ENCODE data around the gene AFF4.

DNA sequence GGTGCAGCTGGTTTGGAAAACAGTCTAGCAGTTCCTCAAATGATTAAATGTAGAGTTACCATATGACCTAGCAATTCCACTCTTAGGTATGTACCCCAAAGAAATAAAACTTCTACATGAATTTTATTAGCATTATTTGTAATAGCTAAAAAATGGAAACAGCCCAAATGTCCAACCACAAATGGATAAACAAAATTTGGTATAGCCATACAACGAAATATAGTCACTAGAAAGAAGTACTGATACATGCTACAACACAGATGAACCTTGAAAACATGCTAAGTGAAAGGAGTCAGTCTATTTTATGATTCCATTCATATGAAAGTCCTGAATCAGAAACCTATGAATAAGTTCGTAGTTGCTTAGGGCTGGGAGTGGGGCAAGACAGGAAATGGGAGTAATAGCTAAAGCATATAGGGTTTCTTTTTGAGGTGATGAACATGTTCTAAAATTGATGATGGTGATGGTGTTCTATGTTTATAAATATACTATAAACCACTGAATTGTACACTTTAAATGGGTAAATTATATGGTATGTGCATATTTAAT lies 103.5 kb downstream of the AFF4 start:
- TF ChIP-seq NR2C2 (IDR thresholded peaks at IDR 0.05; ENCODE audit: borderline replicate concordance, control insufficient read depth, insufficient read length, low read depth) (no peak), NFYB (IDR thresholded peaks at IDR 0.05; ENCODE audit: insufficient read depth, low read depth, low read length) (no peak), POLR2A (IDR thresholded peaks at IDR 0.05; ENCODE audit: low read depth, low read length) (no peak), MLLT1 (IDR thresholded peaks at IDR 0.05) (no peak), ZZZ3 (IDR thresholded peaks at IDR 0.05; ENCODE audit: control insufficient read depth, insufficient read length, low read depth) (no peak), CREB1 (IDR thresholded peaks at IDR 0.05; ENCODE audit: low read depth) (no peak), JUND (IDR thresholded peaks at IDR 0.05; ENCODE audit: low read depth, low read length) (no peak), POLR2AphosphoS5 (IDR thresholded peaks at IDR 0.05; ENCODE audit: low read length) (no peak), SP1 (IDR thresholded peaks at IDR 0.05; ENCODE audit: low read depth, low read length) (no peak), NFIC (IDR thresholded peaks at IDR 0.05; ENCODE audit: low read depth, low read length) (no peak)
- TF ChIP-seq, protein P1, sequence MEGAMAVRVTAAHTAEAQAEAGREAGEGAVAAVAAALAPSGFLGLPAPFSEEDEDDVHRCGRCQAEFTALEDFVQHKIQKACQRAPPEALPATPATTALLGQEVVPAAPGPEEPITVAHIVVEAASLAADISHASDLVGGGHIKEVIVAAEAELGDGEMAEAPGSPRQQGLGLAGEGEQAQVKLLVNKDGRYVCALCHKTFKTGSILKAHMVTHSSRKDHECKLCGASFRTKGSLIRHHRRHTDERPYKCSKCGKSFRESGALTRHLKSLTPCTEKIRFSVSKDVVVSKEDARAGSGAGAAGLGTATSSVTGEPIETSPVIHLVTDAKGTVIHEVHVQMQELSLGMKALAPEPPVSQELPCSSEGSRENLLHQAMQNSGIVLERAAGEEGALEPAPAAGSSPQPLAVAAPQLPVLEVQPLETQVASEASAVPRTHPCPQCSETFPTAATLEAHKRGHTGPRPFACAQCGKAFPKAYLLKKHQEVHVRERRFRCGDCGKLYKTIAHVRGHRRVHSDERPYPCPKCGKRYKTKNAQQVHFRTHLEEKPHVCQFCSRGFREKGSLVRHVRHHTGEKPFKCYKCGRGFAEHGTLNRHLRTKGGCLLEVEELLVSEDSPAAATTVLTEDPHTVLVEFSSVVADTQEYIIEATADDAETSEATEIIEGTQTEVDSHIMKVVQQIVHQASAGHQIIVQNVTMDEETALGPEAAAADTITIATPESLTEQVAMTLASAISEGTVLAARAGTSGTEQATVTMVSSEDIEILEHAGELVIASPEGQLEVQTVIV (IDR thresholded peaks at IDR 0.05; ENCODE audit: borderline replicate concordance, partially characterized antibody) = no peak
